Naive thymus-derived CD4-positive, alpha-beta T cell (primary cell): Measurements from ENCODE around the gene RAD51B. TPM values are rescaled to one million over a fixed set of nuclear protein-coding genes. Genes with fewer than 3 reads are reported as not detected.

ENCODE experiments used
- ATAC-seq: fragments of 150-1000 bp; cut with Tn5 transposase; 2 replicates; pipeline ENCODE4 v1.10.0; 2021; ENCODE audit warnings: mild to moderate bottlenecking, moderate library complexity
- CTCF ChIA-PET: fragments of 350-600 bp; sonication (Branson Sonifier 250); formaldehyde crosslinking; loops from one replicate; lab custom pipeline; 2021; ENCODE audit warnings: antibody characterized with exemption; lab: Charles Lee
- POLR2A ChIA-PET: fragments of 350-600 bp; sonication (Branson Sonifier 250); formaldehyde crosslinking; loops from one replicate; lab custom pipeline; 2021; ENCODE audit warnings: antibody characterized with exemption, inconsistent platforms; lab: Charles Lee
- DNase-seq, 9 donors: peaks; one replicate each; pipeline versions ENCODE4 v3.0.0 to v3.0.0-alpha.2; 2020 to 2022; ENCODE audit warnings: mixed read lengths in 1 of 9
- H3K27ac ChIP-seq: one replicate; pipeline ENCODE4 v1.7.0; 2013; ENCODE audit warnings: mild to moderate bottlenecking, low read depth, low read length, moderate library complexity
- H3K27me3 ChIP-seq, 2 donors: one replicate each; pipeline ENCODE4 v1.7.0; 2013; ENCODE audit warnings: low read length in 2 of 2, mild to moderate bottlenecking in 2 of 2, moderate library complexity in 2 of 2; ENCODE audit not compliant: control insufficient read depth in 2 of 2, insufficient read depth in 2 of 2
- H3K36me3 ChIP-seq, 3 experiments: 1 replicate in 2 of 3; 2 replicates in 1 of 3; pipeline ENCODE4 v1.7.0; 2013; ENCODE audit warnings: low read length in 3 of 3, mild to moderate bottlenecking in 3 of 3, moderate library complexity in 1 of 3; ENCODE audit not compliant: insufficient read depth in 3 of 3, control insufficient read depth in 2 of 3
- H3K4me1 ChIP-seq, 2 donors: one replicate each; pipeline ENCODE4 v1.7.0; 2013; ENCODE audit warnings: low read length in 2 of 2, mild to moderate bottlenecking in 2 of 2, moderate library complexity in 1 of 2; ENCODE audit not compliant: control insufficient read depth in 2 of 2, insufficient read depth in 2 of 2
- H3K4me3 ChIP-seq: 2 replicates; pipeline ENCODE4 v1.7.0; 2013; ENCODE audit warnings: mild to moderate bottlenecking, low read length
- H3K9me3 ChIP-seq, 3 experiments: 1 replicate in 2 of 3; 2 replicates in 1 of 3; pipeline ENCODE4 v1.7.0; 2013; ENCODE audit warnings: low read length in 3 of 3; ENCODE audit not compliant: control insufficient read depth in 2 of 3
- H3K27ac Mint-ChIP-seq, 9 donors: one replicate each; pipeline ENCODE4 v1.8.0; 2020 to 2022; ENCODE audit warnings: mixed read lengths in 9 of 9, mild to moderate bottlenecking in 8 of 9, moderate library complexity in 5 of 9, inconsistent platforms in 2 of 9
- H3K27me3 Mint-ChIP-seq, 5 donors: one replicate each; pipeline ENCODE4 v1.8.0; 2021 to 2022; ENCODE audit warnings: mixed read lengths in 5 of 5, mild to moderate bottlenecking in 1 of 5
- H3K36me3 Mint-ChIP-seq, 5 donors: one replicate each; pipeline ENCODE4 v1.8.0; 2020 to 2022; ENCODE audit warnings: mixed read lengths in 5 of 5, mild to moderate bottlenecking in 3 of 5, inconsistent platforms in 1 of 5
- H3K4me1 Mint-ChIP-seq, 7 donors: one replicate each; pipeline ENCODE4 v1.8.0; 2020 to 2022; ENCODE audit warnings: mixed read lengths in 7 of 7, mild to moderate bottlenecking in 3 of 7, inconsistent platforms in 1 of 7
- H3K4me3 Mint-ChIP-seq, 10 donors: one replicate each; pipeline ENCODE4 v1.8.0; 2020 to 2022; ENCODE audit warnings: mild to moderate bottlenecking in 10 of 10, mixed read lengths in 10 of 10, moderate library complexity in 6 of 10, inconsistent platforms in 2 of 10
- H3K9me3 Mint-ChIP-seq, 11 donors: one replicate each; pipeline ENCODE4 v1.8.0; 2020 to 2022; ENCODE audit warnings: mixed read lengths in 11 of 11, mild to moderate bottlenecking in 4 of 11, inconsistent platforms in 1 of 11, moderate library complexity in 1 of 11
- intact Hi-C, 2 donors: fragments of 100-400 bp; cut with micrococcal nuclease; formaldehyde crosslinking; loops; one replicate each; pipeline ENCODE4 v1.15.1; 2023
- polyA plus RNA-seq, 2 donors: library from polyadenylated mRNA; unstranded; fragments of 300-500 nt; fragmentation: Illumina TruSeq; gene quantifications; one replicate each; pipeline ENCODE4 v1.2.3, GENCODE V29; 2021
- total RNA-seq, 6 experiments: library from RNA in 5 of 6; stranded (reverse) in 5 of 6; gene quantifications; 1 replicate in 5 of 6; 2 replicates in 1 of 6; pipeline ENCODE4 v1.2.3 and lab custom pipeline; 2021 to 2026

RAD51B gene
- total and polyA plus RNA-seq, 7 experiments from 2014 or later = 15.0 to 42.2 (median 28.8) TPM

DNA sequence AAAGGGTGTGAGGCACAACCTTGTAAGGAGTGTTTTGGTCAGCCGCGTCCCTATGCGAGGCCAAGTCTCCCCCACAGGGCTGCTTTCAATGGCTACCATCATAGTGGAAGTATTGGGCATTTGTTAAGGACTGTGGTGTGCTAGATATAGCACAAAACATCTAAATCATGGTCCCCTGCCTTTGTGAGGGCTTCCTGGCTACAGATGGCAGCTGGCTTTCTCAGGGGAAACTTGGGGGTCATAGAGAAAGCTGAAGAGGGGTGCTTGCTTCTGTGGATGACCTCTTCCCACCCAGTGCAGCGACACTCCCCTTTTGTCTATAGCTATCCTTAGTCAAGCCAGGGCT lies 657.5 kb downstream of the RAD51B start:
- intact Hi-C loops = no loop called here
- Histone ChIP-seq H3K36me3 (no peaks in the 10 kb centered on the region), H3K27me3 (no peaks in the 10 kb centered on the region), H3K4me1 (peaks cover 6 to 13% of the 10 kb centered on the region in 2 donors), H3K4me3 (no peak overlapping the region), H3K9me3 (no peaks in the 10 kb centered on the region), H3K27ac (no peak overlapping the region)
- POLR2A ChIA-PET = no interaction called here
- ATAC-seq (no peak), DNase-seq (no peak)
- Mint-ChIP-seq H3K27me3 (peaks cover 0 to 4% (median 0%) of the 10 kb centered on the region in 5 donors), H3K36me3 (peaks cover 3 to 15% (median 6%) of the 10 kb centered on the region in 5 donors), H3K4me3 (no peak overlapping the region), H3K9me3 (peaks cover 0 to 1% (median 0%) of the 10 kb centered on the region in 11 donors), H3K27ac (peak overlapping the region in 1 of 9 donors; percentile 3), H3K4me1 (peaks cover 6 to 40% (median 29%) of the 10 kb centered on the region in 7 donors)
- CTCF ChIA-PET = no interaction called here

DNA sequence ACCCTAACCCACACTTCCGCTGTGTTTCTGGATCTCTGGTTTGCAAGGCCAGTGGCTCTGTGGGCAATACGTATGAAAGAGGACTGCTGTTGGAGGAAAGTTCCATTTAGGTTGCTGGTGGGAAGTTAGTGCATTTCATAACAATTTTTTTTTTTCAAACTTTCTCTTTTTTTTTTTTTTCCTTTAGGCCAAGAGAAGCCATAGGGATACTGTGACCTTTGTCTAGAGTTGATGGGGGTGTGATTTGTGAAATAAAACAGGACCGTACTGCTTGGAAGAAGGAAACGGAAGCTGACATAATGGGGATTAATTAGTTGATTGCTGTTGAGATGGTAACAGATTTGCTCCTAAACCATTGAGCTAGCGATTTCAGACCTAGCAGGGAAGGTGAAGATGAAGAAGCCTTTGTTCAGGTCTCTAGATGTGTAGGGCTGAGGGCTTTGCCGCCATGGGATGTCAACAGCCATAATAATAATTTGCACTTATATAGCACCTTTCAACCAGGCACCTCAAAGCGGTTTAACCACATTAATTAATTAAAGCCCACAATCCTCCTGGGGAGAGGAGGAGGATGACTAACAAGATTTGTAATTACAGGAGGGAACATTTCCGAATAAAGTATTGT lies 658.0 kb downstream of the RAD51B start:
- Histone ChIP-seq H3K4me1 (peaks cover 6 to 17% of the 10 kb centered on the region in 2 donors), H3K36me3 (no peaks in the 10 kb centered on the region), H3K27ac (no peak overlapping the region), H3K9me3 (no peaks in the 10 kb centered on the region), H3K4me3 (no peak overlapping the region), H3K27me3 (no peaks in the 10 kb centered on the region)
- Mint-ChIP-seq H3K4me1 (peaks cover 7 to 44% (median 33%) of the 10 kb centered on the region in 7 donors), H3K36me3 (peaks cover 3 to 15% (median 6%) of the 10 kb centered on the region in 5 donors), H3K9me3 (peaks cover 0 to 1% (median 0%) of the 10 kb centered on the region in 11 donors), H3K27me3 (peaks cover 0 to 4% (median 0%) of the 10 kb centered on the region in 5 donors), H3K27ac (peak overlapping the region in 1 of 9 donors; percentile 3), H3K4me3 (no peak overlapping the region)
- CTCF ChIA-PET = no interaction called here
- POLR2A ChIA-PET = no interaction called here
- intact Hi-C loops = no loop called here
- no peak for ATAC-seq
- DNase-seq = no peak

- peaks cover 0 to 4% (median 0%) of the 10 kb centered on the region in 5 donors for H3K27me3 Mint-ChIP-seq
- H3K4me1 Mint-ChIP-seq = peaks cover 23 to 61% (median 50%) of the 10 kb centered on the region in 7 donors
- intact Hi-C loops = no loop called here
- ChIA-PET CTCF (no interaction called here), POLR2A (interaction anchor here (1.0 kb wide), 1 partner anchor 11 kb away, joined by 4 read pairs; no protein-coding TSS in a partner anchor)
- no peak overlapping the region for H3K27ac ChIP-seq
- no peaks in the 10 kb centered on the region for H3K9me3 ChIP-seq
- H3K36me3 ChIP-seq = no peaks in the 10 kb centered on the region
- no peak overlapping the region for H3K4me3 ChIP-seq
- ATAC-seq = no peak
- H3K36me3 Mint-ChIP-seq = peaks cover 3 to 20% (median 8%) of the 10 kb centered on the region in 5 donors
- H3K27ac Mint-ChIP-seq = peak overlapping the region in 3 of 9 donors; percentile 13 to 68 (median 49)
- H3K9me3 Mint-ChIP-seq = peaks cover 0 to 1% (median 0%) of the 10 kb centered on the region in 11 donors
- DNase-seq = no peak
- H3K27me3 ChIP-seq = no peaks in the 10 kb centered on the region
- no peak overlapping the region for H3K4me3 Mint-ChIP-seq
- H3K4me1 ChIP-seq = peaks cover 19 to 33% of the 10 kb centered on the region in 2 donors
These were observed 659.7 kb downstream of the RAD51B start for GRCh38 chr14:68479247-68479646.

DNA sequence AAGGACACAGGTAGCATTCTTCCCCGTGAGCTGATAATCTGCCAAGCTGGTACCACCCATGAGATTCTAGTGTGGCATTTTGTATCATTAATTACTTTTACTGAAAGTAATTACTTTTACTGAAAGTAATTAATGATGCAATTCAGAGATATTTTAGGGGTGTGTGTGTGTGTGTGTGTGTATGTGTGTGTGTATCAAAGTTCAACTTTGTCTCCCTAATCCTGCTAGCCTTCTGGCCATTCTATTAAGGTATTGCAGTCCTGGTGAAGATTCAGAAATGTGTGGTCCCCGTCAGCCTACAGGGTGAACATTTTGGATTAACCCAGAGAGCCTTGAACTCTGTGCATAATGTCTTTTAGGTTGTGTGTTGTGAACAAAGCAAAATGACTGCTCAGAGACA lies 662.4 kb downstream of the RAD51B start:
- Mint-ChIP-seq H3K27me3 (no peaks in the 10 kb centered on the region), H3K27ac (peak overlapping the region in 6 of 9 donors; percentile 31 to 93 (median 68)), H3K36me3 (peaks cover 0 to 20% (median 8%) of the 10 kb centered on the region in 5 donors), H3K4me1 (peaks cover 36 to 78% (median 73%) of the 10 kb centered on the region in 7 donors), H3K4me3 (peak overlapping the region in 2 of 10 donors; percentile 32 to 63), H3K9me3 (peaks cover 0 to 2% (median 0%) of the 10 kb centered on the region in 11 donors)
- no peaks in the 10 kb centered on the region for H3K36me3 ChIP-seq
- intact Hi-C loops = loop anchor here (5.0 to 10.0 kb wide), 4 partner anchors 107 to 305 kb away; no protein-coding TSS in a partner anchor
- H3K4me1 ChIP-seq = peaks cover 22 to 48% of the 10 kb centered on the region in 2 donors
- POLR2A ChIA-PET = no interaction called here
- DNase-seq = no peak
- no peaks in the 10 kb centered on the region for H3K9me3 ChIP-seq
- no peaks in the 10 kb centered on the region for H3K27me3 ChIP-seq
- no peak for ATAC-seq
- no peak overlapping the region for H3K4me3 ChIP-seq
- CTCF ChIA-PET = no interaction called here
- no peak overlapping the region for H3K27ac ChIP-seq

DNA sequence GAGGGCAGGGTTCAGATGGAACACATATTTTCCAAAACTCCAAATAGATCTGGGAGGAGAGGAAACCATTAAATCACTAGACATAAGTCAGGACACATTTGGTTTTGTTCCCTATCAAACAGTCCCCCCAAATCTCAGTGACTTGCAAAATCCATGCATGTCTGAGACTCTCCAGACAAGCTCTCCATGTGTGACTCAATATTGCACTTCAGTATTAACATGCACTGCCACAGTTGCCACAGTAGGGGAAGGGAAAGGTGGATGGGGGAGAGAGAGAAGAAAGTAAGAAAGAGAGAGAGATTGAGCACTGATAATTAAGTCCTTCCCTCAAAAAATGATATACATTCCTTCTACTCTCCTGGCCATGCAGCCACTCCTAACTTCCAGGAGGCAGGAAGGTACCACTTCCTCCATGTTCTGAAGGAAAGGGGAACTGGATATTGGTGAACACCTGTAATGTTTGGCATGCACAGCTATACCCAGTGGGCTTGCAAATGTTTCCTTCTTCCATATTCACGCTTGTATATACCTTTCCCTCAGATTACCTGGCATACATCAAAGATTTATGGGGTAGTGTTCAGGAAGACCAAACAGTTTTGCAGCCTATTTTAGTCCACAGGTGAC lies 663.3 kb downstream of the RAD51B start:
- H3K9me3 ChIP-seq = no peaks in the 10 kb centered on the region
- Mint-ChIP-seq H3K4me1 (peaks cover 37 to 84% (median 79%) of the 10 kb centered on the region in 7 donors), H3K27ac (peak overlapping the region in 8 of 9 donors; percentile 71 to 96 (median 92)), H3K4me3 (peak overlapping the region in 9 of 10 donors; percentile 28 to 85 (median 39)), H3K36me3 (peaks cover 0 to 14% (median 8%) of the 10 kb centered on the region in 5 donors), H3K27me3 (no peaks in the 10 kb centered on the region), H3K9me3 (peaks cover 0 to 4% (median 0%) of the 10 kb centered on the region in 11 donors)
- no peaks in the 10 kb centered on the region for H3K27me3 ChIP-seq
- no peaks in the 10 kb centered on the region for H3K36me3 ChIP-seq
- intact Hi-C loops = loop anchor here (5.0 to 10.0 kb wide), 4 partner anchors 108 to 304 kb away; no protein-coding TSS in a partner anchor
- ChIA-PET CTCF (interaction anchor here (2.0 kb wide), 1 partner anchor 24 kb away, joined by 5 read pairs; no protein-coding TSS in a partner anchor), POLR2A (interaction anchor here (0.6 to 2.8 kb wide), 9 partner anchors 13 to 334 kb away, joined by 3 to 41 read pairs (median 6); no protein-coding TSS in a partner anchor)
- no peak for ATAC-seq
- peaks cover 22 to 48% of the 10 kb centered on the region in 2 donors for H3K4me1 ChIP-seq
- H3K4me3 ChIP-seq = no peak overlapping the region
- DNase-seq = no peak
- no peak overlapping the region for H3K27ac ChIP-seq

DNA sequence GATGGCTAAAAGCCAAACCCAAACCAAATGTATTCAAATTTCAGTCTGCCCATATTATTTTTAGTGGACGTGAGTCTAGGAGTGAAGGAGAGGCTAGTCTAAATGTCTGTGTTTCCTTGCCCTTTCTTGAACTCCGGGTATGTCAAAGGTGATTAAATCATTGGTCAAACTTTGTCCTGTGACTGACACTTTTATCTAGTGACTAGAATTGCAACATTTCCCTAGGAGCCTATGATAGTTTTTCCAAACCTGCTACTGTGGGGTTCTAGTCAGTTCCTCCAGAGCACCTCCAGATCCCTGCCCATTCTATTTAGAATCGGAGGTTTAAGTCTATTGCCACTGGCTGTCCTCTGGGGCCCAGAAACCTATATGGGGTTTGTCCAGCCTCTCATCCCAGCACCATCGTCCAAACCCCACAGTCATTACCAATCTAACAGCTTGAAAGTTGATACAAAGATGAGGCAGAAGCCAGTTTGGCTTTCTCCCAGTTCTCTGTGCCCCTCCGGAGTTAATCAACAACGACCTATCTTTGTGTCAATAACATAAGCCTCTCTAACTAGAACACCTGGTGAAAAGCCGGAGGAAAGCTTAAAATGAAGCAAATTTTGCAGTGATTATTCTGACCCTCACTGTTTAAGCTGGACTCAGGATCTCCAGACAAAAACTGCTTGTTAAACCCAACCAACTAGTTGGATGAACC lies 666.6 kb downstream of the RAD51B start:
- ChIA-PET POLR2A (interaction anchor here (0.6 to 2.3 kb wide), 4 partner anchors 9 to 307 kb away, joined by 3 to 6 read pairs (median 4); partner anchors contain the start of gene ZFP36L1), CTCF (no interaction called here)
- H3K27ac ChIP-seq = no peak overlapping the region
- peaks cover 20 to 44% of the 10 kb centered on the region in 2 donors for H3K4me1 ChIP-seq
- H3K36me3 ChIP-seq = no peaks in the 10 kb centered on the region
- intact Hi-C loops = loop anchor here (10.0 kb wide), 2 partner anchors 111 to 201 kb away; no protein-coding TSS in a partner anchor
- H3K4me3 ChIP-seq = no peak overlapping the region
- no peak for ATAC-seq
- H3K27me3 ChIP-seq = no peaks in the 10 kb centered on the region
- Mint-ChIP-seq H3K4me1 (peaks cover 33 to 70% (median 67%) of the 10 kb centered on the region in 7 donors), H3K4me3 (peak overlapping the region in 2 of 10 donors; percentile 28 to 63), H3K9me3 (peaks cover 0 to 4% (median 0%) of the 10 kb centered on the region in 11 donors), H3K27ac (peak overlapping the region in 6 of 9 donors; percentile 2 to 96 (median 76)), H3K36me3 (peaks cover 0 to 11% (median 3%) of the 10 kb centered on the region in 5 donors), H3K27me3 (no peaks in the 10 kb centered on the region)
- no peaks in the 10 kb centered on the region for H3K9me3 ChIP-seq
- DNase-seq = no peak
